Suprapubic skin (tissue), 3 donors: Measurements from ENCODE around the gene CS.
"Not testable (repeated sequence)": the region's sequence is repeated elsewhere in the genome, so short reads cannot be mapped to it uniquely, and the experiment has no call there.

Experiments
- EP300 ChIP-seq: sonication (generic); formaldehyde crosslinking; IDR thresholded peaks from one replicate; pipeline ENCODE4 v1.6.1; 2017; ENCODE audit warnings: antibody characterized with exemption
- POLR2A ChIP-seq, 2 donors: fragments of 450-650 bp; IDR thresholded peaks; one replicate each; pipeline ENCODE4 v1.6.1; 2017; ENCODE audit warnings: antibody characterized with exemption in 2 of 2, mild to moderate bottlenecking in 2 of 2, moderate library complexity in 2 of 2
- TF ChIP-seq, protein P1 (sequence below), 2 donors: fragments of 200-600 bp in 1 of 2; fragments of 450-650 bp in 1 of 2; sonication (generic) in 1 of 2; IDR thresholded peaks; one replicate each; pipeline ENCODE4 v1.5.1; 2016 to 2019; ENCODE audit warnings: antibody characterized with exemption in 2 of 2, mild to moderate bottlenecking in 1 of 2, moderate library complexity in 1 of 2

DNA sequence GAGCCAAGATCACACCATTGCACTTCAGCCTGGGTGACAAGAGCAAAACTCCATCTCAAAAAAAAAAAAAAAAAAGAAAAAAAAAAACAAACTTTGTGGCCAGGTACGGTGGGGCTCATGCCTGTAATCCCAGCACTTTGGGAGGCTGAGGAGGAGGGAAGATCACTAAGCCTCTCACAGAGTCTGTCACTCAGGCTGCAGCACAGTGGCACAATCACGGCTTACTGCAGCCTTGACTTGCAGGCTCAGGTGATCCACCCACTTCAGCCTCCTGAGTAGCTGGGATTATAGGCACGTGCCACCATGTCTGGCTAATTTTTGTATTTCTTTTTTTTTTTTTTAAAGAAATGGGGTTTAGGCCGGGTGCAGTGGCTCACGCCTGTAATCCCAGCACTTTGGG, 15.9 kb downstream of the CS start:
- TF ChIP-seq, protein P1, sequence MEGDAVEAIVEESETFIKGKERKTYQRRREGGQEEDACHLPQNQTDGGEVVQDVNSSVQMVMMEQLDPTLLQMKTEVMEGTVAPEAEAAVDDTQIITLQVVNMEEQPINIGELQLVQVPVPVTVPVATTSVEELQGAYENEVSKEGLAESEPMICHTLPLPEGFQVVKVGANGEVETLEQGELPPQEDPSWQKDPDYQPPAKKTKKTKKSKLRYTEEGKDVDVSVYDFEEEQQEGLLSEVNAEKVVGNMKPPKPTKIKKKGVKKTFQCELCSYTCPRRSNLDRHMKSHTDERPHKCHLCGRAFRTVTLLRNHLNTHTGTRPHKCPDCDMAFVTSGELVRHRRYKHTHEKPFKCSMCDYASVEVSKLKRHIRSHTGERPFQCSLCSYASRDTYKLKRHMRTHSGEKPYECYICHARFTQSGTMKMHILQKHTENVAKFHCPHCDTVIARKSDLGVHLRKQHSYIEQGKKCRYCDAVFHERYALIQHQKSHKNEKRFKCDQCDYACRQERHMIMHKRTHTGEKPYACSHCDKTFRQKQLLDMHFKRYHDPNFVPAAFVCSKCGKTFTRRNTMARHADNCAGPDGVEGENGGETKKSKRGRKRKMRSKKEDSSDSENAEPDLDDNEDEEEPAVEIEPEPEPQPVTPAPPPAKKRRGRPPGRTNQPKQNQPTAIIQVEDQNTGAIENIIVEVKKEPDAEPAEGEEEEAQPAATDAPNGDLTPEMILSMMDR (IDR thresholded peaks at IDR 0.05) = not testable (repeated sequence)
- not testable (repeated sequence) for TF ChIP-seq POLR2A (IDR thresholded peaks at IDR 0.05); EP300
